Common myeloid progenitor, CD34-positive (primary cell): ENCODE data around the gene BIRC7.

Experiments used
- CTCF ChIA-PET: fragments of 350-600 bp; sonication (Branson Sonifier 250); formaldehyde crosslinking; loops from one replicate; lab custom pipeline; 2021; ENCODE audit warnings: antibody characterized with exemption; lab: Charles Lee
- POLR2A ChIA-PET: fragments of 350-600 bp; sonication (Branson Sonifier 250); formaldehyde crosslinking; loops from one replicate; lab custom pipeline; 2021; ENCODE audit warnings: antibody characterized with exemption; lab: Charles Lee
- DNase-seq, 3 donors: peaks; one replicate each; pipeline versions ENCODE4 v3.0.0 to v3.0.0-alpha.2; 2013
- H3K27ac ChIP-seq, 2 experiments: 1 replicate in 1 of 2; 2 replicates in 1 of 2; pipeline ENCODE4 v1.7.0; 2013; ENCODE audit warnings: inconsistent platforms in 2 of 2, low read length in 2 of 2, mild to moderate bottlenecking in 2 of 2, low read depth in 1 of 2, moderate library complexity in 1 of 2; ENCODE audit not compliant: severe bottlenecking in 2 of 2, insufficient read depth in 1 of 2, poor library complexity in 1 of 2
- H3K27me3 ChIP-seq, 5 experiments: replicated peaks in 2 of 5; 1 replicate in 3 of 5; 2 replicates in 2 of 5; pipeline versions ENCODE4 v1.6.1 to v1.7.0; 2013; ENCODE audit warnings: low read length in 4 of 5, mild to moderate bottlenecking in 2 of 5, moderate library complexity in 2 of 5, inconsistent platforms in 1 of 5; ENCODE audit not compliant: insufficient read depth in 5 of 5, control insufficient read depth in 4 of 5
- H3K36me3 ChIP-seq, 4 experiments: 1 replicate in 2 of 4; 2 replicates in 2 of 4; pipeline versions ENCODE4 v1.6.1 to v1.7.0; 2013; ENCODE audit warnings: low read length in 3 of 4, control low read depth in 1 of 4, mild to moderate bottlenecking in 1 of 4; ENCODE audit not compliant: control insufficient read depth in 4 of 4, insufficient read depth in 4 of 4
- H3K4me1 ChIP-seq, 4 experiments: 1 replicate in 3 of 4; 2 replicates in 1 of 4; pipeline versions ENCODE4 v1.6.1 to v1.7.1; 2013; ENCODE audit warnings: low read length in 3 of 4, mild to moderate bottlenecking in 3 of 4, control low read depth in 1 of 4, inconsistent platforms in 1 of 4, moderate library complexity in 1 of 4; ENCODE audit not compliant: control insufficient read depth in 4 of 4, insufficient read depth in 4 of 4; ENCODE audit errors: control extremely low read depth in 1 of 4
- H3K4me3 ChIP-seq, 7 experiments: 1 replicate in 4 of 7; 2 replicates in 3 of 7; pipeline versions ENCODE4 v1.5.1 to v1.7.0; 2013; ENCODE audit warnings: mild to moderate bottlenecking in 7 of 7, low read length in 6 of 7, moderate library complexity in 6 of 7, inconsistent platforms in 2 of 7, low read depth in 2 of 7, control low read depth in 1 of 7; ENCODE audit not compliant: insufficient read depth in 4 of 7, control insufficient read depth in 1 of 7; ENCODE audit errors: extremely low read depth in 1 of 7
- H3K9me3 ChIP-seq, 5 experiments: 1 replicate in 4 of 5; 2 replicates in 1 of 5; pipeline versions ENCODE4 v1.6.1 to v1.7.1; 2013; ENCODE audit warnings: low read length in 4 of 5, mild to moderate bottlenecking in 2 of 5, inconsistent platforms in 1 of 5, low read depth in 1 of 5, moderate library complexity in 1 of 5; ENCODE audit not compliant: control insufficient read depth in 4 of 5, insufficient read depth in 2 of 5; ENCODE audit errors: control extremely low read depth in 1 of 5
- WGBS: methylation state at CpG from one replicate; pipeline ENCODE4 v1.1.5; 2013; ENCODE audit not compliant: insufficient coverage; 5-methylcytosine and 5-hydroxymethylcytosine counted together

BIRC7 gene

GRCh38 chr20:63225082-63225454, 10.6 kb upstream of the BIRC7 start:
- Histone ChIP-seq H3K36me3 (no peaks in the 10 kb centered on the region), H3K4me1 (peaks cover 0 to 11% (median 4%) of the 10 kb centered on the region in 4 experiments), H3K27me3 (peaks cover 2 to 17% (median 11%) of the 10 kb centered on the region in 5 experiments), H3K27ac (no peak overlapping the region), H3K9me3 (no peaks in the 10 kb centered on the region), H3K4me3 (no peak overlapping the region)
- WGBS, result 41% methylated on average over 6 of the region's 7 CpGs
- DNase-seq, result peak in 1 of 3 donors; percentile 25
- ChIA-PET CTCF (interaction anchor here (1.0 to 4.7 kb wide), 11 partner anchors 11 to 130 kb away, joined by 3 to 54 read pairs (median 10); partner anchors contain the start of genes ARFGAP1, BIRC7 and YTHDF1), POLR2A (interaction anchor here (0.6 kb wide), 1 partner anchor 47 kb away, joined by 6 read pairs; no protein-coding TSS in a partner anchor)

DNA sequence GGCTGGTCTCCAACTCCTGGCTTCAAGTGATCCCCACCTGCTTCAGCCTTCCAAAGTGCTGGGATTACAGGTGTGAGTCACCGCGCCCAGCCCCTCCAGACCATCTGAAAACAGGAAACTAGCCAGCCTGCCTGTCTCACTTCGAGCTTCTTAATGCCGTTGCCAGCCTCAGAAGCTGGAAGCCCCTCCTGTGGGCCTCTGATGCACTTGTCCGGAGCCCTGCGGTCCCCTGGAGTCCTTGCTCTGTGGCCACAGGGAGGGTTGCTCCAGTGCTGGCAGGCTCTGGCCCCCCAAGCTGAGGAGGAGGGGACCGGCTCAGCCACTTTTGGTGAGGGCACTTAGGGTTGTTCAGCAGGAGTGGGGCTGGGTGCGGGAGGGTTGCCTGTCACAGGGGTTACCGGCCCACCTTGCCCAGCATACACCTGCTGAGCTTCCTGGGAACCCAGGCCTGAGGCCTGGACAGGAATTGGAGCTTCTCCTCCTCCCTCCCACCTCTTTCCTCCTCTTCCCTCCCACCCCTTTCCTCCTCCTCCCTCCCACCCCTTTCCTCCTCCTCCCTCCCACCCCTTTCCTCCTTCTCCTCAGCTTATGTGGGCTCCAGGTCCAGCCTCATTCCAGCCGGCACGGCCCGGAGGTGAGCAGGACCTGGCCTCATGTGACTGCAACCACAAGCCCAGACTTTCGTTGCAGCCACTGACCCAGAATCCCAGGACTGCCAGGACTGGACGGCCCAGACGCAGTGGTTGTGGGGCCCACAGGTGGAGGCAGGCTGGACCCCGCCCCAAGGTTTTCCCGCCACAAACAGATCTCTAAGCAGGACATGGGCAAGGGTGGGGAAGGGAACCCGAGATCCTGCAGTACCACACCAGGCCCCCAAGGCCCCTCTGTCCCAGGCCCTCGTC, 9.4 kb upstream of the BIRC7 start:
- Histone ChIP-seq H3K27me3 (peaks cover 2 to 29% (median 19%) of the 10 kb centered on the region in 5 experiments), H3K36me3 (no peaks in the 10 kb centered on the region), H3K9me3 (no peaks in the 10 kb centered on the region), H3K27ac (no peak overlapping the region), H3K4me1 (peaks cover 0 to 11% (median 4%) of the 10 kb centered on the region in 4 experiments), H3K4me3 (no peak overlapping the region)
- ChIA-PET CTCF (interaction anchor here (4.1 to 4.7 kb wide), 3 partner anchors 9 to 18 kb away, joined by 25 to 54 read pairs (median 54); partner anchors contain the start of genes BIRC7 and YTHDF1), POLR2A (no interaction called here)
- no peak for DNase-seq
- 90% methylated on average over 16 of the region's 19 CpGs for WGBS

GRCh38 chr20:63227260-63227659, 8.4 kb upstream of the BIRC7 start:
- CTCF ChIA-PET, result interaction anchor here (1.2 kb wide), 1 partner anchor 13 kb away, joined by 3 read pairs; no protein-coding TSS in a partner anchor
- Histone ChIP-seq H3K9me3 (no peaks in the 10 kb centered on the region), H3K27me3 (peaks cover 2 to 39% (median 23%) of the 10 kb centered on the region in 5 experiments), H3K4me3 (no peak overlapping the region), H3K36me3 (no peaks in the 10 kb centered on the region), H3K27ac (no peak overlapping the region), H3K4me1 (peaks cover 0 to 11% (median 4%) of the 10 kb centered on the region in 4 experiments)
- POLR2A ChIA-PET, result no interaction called here
- 97% methylated on average over 4 of the region's 5 CpGs for WGBS
- no peak for DNase-seq

DNA sequence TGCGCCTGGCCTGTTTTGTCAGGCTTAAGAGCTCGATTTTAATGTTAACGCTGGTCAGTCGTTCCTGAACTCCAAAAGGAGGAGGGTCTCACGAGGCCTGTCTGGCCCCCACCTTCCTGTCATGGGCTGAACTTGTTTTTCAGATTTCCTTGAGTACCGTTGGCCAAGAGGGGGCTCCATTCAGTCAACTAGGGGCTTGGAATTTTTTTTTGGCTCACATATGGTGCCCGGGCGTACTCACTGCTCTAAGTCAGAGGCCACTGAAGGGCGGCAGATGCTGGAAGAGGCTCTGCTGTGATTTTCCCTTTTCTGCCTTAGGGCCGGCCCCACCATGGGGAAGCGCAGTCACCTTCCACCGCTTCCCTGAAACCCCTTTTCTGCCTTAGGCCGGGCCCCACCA, 6.9 kb upstream of the BIRC7 start:
- H3K4me3 ChIP-seq, result no peak overlapping the region
- CTCF ChIA-PET, result interaction anchor here (1.0 kb wide), 1 partner anchor 52 kb away, joined by 3 read pairs; no protein-coding TSS in a partner anchor
- POLR2A ChIA-PET, result no interaction called here
- peaks cover 2 to 55% (median 19%) of the 10 kb centered on the region in 5 experiments for H3K27me3 ChIP-seq
- no peak for DNase-seq
- no peak overlapping the region for H3K27ac ChIP-seq
- 51% methylated on average over 12 of the region's 13 CpGs for WGBS
- no peaks in the 10 kb centered on the region for H3K9me3 ChIP-seq
- peaks cover 0 to 11% (median 4%) of the 10 kb centered on the region in 4 experiments for H3K4me1 ChIP-seq
- no peaks in the 10 kb centered on the region for H3K36me3 ChIP-seq

DNA sequence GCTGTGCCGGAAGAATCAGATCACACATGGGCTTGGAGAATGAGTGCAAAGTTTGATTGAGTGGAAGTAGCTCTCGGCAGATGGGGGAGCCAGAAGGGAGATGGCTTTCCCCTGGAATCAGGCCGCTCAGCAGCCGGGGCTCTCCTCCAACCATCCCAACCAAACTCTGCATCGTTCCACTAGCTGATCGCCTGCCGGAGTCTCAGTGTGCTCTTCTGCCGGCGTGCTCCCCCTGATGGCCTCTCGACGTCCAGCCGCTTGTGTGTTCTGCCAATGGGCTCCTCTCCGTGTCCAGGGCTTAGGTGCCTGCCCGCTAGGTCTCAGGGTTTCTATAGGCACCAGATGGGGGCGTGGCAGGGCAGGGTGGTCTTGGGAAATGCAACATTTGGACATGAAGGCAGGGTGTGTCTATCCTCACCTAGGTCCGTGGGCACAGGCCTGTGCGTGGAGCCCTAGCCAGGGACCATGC, 4.9 kb upstream of the BIRC7 start:
- Histone ChIP-seq H3K27me3 (peaks cover 2 to 62% (median 21%) of the 10 kb centered on the region in 5 experiments), H3K36me3 (no peaks in the 10 kb centered on the region), H3K4me3 (no peak overlapping the region), H3K27ac (no peak overlapping the region), H3K9me3 (no peaks in the 10 kb centered on the region), H3K4me1 (peaks cover 0 to 5% (median 2%) of the 10 kb centered on the region in 4 experiments)
- ChIA-PET POLR2A (no interaction called here), CTCF (interaction anchor here (0.7 to 2.6 kb wide), 6 partner anchors 10 to 50 kb away, joined by 3 to 16 read pairs (median 4); partner anchors contain the start of gene YTHDF1)
- WGBS, result 13% methylated on average over 17 of the region's 17 CpGs
- peak; percentile 48 to 67 (median 61) for DNase-seq

DNA sequence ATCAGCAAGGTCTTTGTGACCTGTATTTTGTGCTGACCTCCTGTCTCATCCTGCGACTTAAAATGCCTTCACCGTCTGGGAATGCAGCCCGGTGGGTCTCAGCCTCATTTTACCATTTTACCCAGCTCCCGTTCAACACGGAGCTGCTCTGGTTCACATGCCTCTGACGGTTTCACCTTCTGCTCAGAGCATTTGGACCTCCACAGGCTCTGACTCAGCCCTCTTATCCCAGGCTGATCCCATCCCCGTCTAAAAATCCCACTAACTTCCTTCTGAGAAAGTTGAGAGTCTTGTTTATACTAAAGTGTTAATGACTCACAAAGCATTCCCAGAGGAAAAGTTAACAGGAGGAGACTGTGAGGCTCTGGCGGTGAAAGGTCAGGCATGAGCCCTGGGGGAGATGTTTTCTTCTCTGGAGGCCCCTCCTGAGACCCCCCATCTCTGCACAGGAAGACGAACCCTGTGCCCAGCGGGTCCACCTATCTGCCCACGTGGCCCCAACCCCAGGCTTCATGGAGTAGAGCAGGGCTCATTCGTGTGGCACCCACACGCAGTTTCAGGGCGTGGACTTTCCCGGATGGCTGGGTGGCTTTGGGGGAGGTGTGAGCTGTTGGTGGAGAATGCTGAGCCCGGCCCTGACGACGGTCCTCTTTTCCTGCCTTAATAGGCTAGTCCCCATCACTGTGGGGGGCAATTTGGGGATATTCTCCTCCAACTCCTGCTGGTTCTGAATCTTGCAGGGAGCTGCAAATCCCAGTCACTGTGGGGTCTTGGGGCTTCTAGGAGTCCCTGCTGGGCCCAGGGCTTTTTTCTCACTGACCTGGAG, 3.3 kb upstream of the BIRC7 start:
- H3K27me3 ChIP-seq, result peaks cover 2 to 62% (median 21%) of the 10 kb centered on the region in 5 experiments
- H3K36me3 ChIP-seq, result no peaks in the 10 kb centered on the region
- H3K4me1 ChIP-seq, result peaks cover 0 to 7% (median 2%) of the 10 kb centered on the region in 4 experiments
- H3K9me3 ChIP-seq, result no peaks in the 10 kb centered on the region
- POLR2A ChIA-PET, result no interaction called here
- no peak for DNase-seq
- H3K27ac ChIP-seq, result no peak overlapping the region
- CTCF ChIA-PET, result interaction anchor here (0.9 to 6.5 kb wide), 4 partner anchors 8 to 49 kb away, joined by 4 to 54 read pairs (median 6); no protein-coding TSS in a partner anchor
- no peak overlapping the region for H3K4me3 ChIP-seq
- 70% methylated on average over 12 of the region's 18 CpGs for WGBS
